OCI-LY3 (cell line): Measurements from ENCODE around the gene EBI3.

Experiments
- CTCF ChIP-seq: fragments of 200-600, 300-600 bp; sonication (generic); IDR thresholded peaks from 2 replicates; pipeline ENCODE4 v1.5.1; 2014; ENCODE audit warnings: antibody characterized with exemption, low read length, low read depth
- EZH2phosphoT487 ChIP-seq: fragments of 200-600 bp; shearing (Covaris generic); IDR thresholded peaks from 2 replicates; pipeline ENCODE4 v1.6.1; 2018; ENCODE audit warnings: antibody characterized with exemption, mixed run types, low read depth

- TF ChIP-seq CTCF (no peak), EZH2phosphoT487 (no peak)
Measured at GRCh38 chr19:4272894-4273293, 43.6 kb downstream of the EBI3 start.
